DLD1 (cell line): ENCODE data around the gene P2RY4.
"Not testable (repeated sequence)": the region's sequence is repeated elsewhere in the genome, so short reads cannot be mapped to it uniquely, and the experiment has no call there.

Source experiments
- in situ Hi-C: cut with HindIII; loops from 2 replicates; pipeline ENCODE4 v1.10.0; 2017; ENCODE audit warnings: low sequenced_read_pairs

P2RY4 gene

GRCh38 chrX:70260104-70260503, at the start of gene P2RY4:
TSS of gene P2RY4 (minus strand) at chrX:70260204. CDS start at chrX:70259624, 580 bp downstream.
- in situ Hi-C loops = no loop called here

GRCh38 chrX:70301716-70302115, 41.7 kb upstream of the P2RY4 start:
- in situ Hi-C loops = no loop called here

- in situ Hi-C loops = no loop called here
These were observed 33.6 kb upstream of the P2RY4 start for GRCh38 chrX:70293621-70294020.

GRCh38 chrX:70292788-70293187, 32.8 kb upstream of the P2RY4 start:
- in situ Hi-C loops = no loop called here

GRCh38 chrX:70289793-70290770, 30.1 kb upstream of the P2RY4 start, which contains the start of the genes KIF4A and PDZD11:
TSS of gene KIF4A (plus strand) at chrX:70290104. CDS start at chrX:70290459, 355 bp downstream.
TSS of gene PDZD11 (minus strand) at chrX:70289927. CDS start at chrX:70289341, 586 bp downstream.
- in situ Hi-C loops = no loop called here

- in situ Hi-C loops = no loop called here
These were observed 29.3 kb upstream of the P2RY4 start for GRCh38 chrX:70289168-70289792.

- in situ Hi-C loops = no loop called here
These were observed 21.9 kb upstream of the P2RY4 start, which contains the start of gene RAB41 for GRCh38 chrX:70281951-70282350. TSS of gene RAB41 (plus strand) at chrX:70282172. CDS start at chrX:70282218, 46 bp downstream.

- in situ Hi-C loops = no loop called here
These were observed 20.6 kb upstream of the P2RY4 start for GRCh38 chrX:70280573-70280972.

- in situ Hi-C loops = no loop called here
These were observed 19.1 kb upstream of the P2RY4 start for GRCh38 chrX:70279081-70279480.

GRCh38 chrX:70274029-70274428, 14.0 kb upstream of the P2RY4 start:
- in situ Hi-C loops = not testable (repeated sequence)

GRCh38 chrX:70268034-70268433, 8.0 kb upstream of the P2RY4 start, which contains the start of gene ARR3:
TSS of gene ARR3 (plus strand) at chrX:70268334. CDS start at chrX:70269386, 1,052 bp downstream.
- in situ Hi-C loops = no loop called here

- in situ Hi-C loops = no loop called here
These were observed 4.8 kb upstream of the P2RY4 start for GRCh38 chrX:70264784-70265183.

GRCh38 chrX:70262952-70263567, 3.1 kb upstream of the P2RY4 start:
- in situ Hi-C loops = no loop called here

- in situ Hi-C loops = no loop called here
These were observed 2.3 kb downstream of the P2RY4 start for GRCh38 chrX:70257423-70258288.

- in situ Hi-C loops = no loop called here
These were observed 4.6 kb downstream of the P2RY4 start for GRCh38 chrX:70255452-70255851.

GRCh38 chrX:70254909-70255308, 5.1 kb downstream of the P2RY4 start:
- in situ Hi-C loops = no loop called here

- in situ Hi-C loops = no loop called here
These were observed 6.0 kb downstream of the P2RY4 start for GRCh38 chrX:70254063-70254400.

GRCh38 chrX:70253377-70254062, 6.5 kb downstream of the P2RY4 start:
- in situ Hi-C loops = no loop called here

GRCh38 chrX:70252491-70252890, 7.5 kb downstream of the P2RY4 start:
- in situ Hi-C loops = no loop called here

- in situ Hi-C loops = no loop called here
These were observed 12.8 kb downstream of the P2RY4 start for GRCh38 chrX:70247252-70247651.
